Karpas-422 (cell line): ENCODE results near the gene CFTR. TPM values are rescaled to one million over a fixed set of nuclear protein-coding genes. Genes with fewer than 3 reads are reported as not detected.

ENCODE experiments used
- DNase-seq: peaks from one replicate; pipeline ENCODE4 v3.0.0-alpha.2; 2015
- H2AFZ ChIP-seq: fragments of 200-600 bp; sonication (generic); 2 replicates; pipeline ENCODE4 v1.6.1; 2014; ENCODE audit warnings: antibody characterized with exemption, low read length, mixed read lengths
- H3K27ac ChIP-seq: fragments of 200-600 bp; sonication (generic); 2 replicates; pipeline ENCODE4 v1.5.1; 2014; ENCODE audit warnings: mild to moderate bottlenecking, low read length, moderate library complexity
- H3K27me3 ChIP-seq: fragments of 200-600 bp; sonication (generic); 2 replicates; pipeline ENCODE4 v1.6.1; 2014; ENCODE audit warnings: low read length, mixed read lengths
- H3K36me3 ChIP-seq: fragments of 200-600 bp; sonication (generic); 2 replicates; pipeline ENCODE4 v1.6.1; 2014; ENCODE audit warnings: low read length, mixed read lengths; ENCODE audit not compliant: insufficient read depth
- H3K4me1 ChIP-seq: fragments of 200-600 bp; sonication (generic); 2 replicates; pipeline ENCODE4 v1.6.1; 2014; ENCODE audit warnings: mild to moderate bottlenecking, low read length, mixed read lengths
- H3K4me2 ChIP-seq: fragments of 200-600 bp; sonication (generic); 2 replicates; pipeline ENCODE4 v1.6.1; 2014; ENCODE audit warnings: low read length, low read depth, mild to moderate bottlenecking; ENCODE audit not compliant: poor library complexity, severe bottlenecking
- H3K4me3 ChIP-seq: fragments of 200-600 bp; sonication (generic); 2 replicates; pipeline ENCODE4 v1.5.1; 2014; ENCODE audit warnings: mild to moderate bottlenecking, antibody characterized with exemption, low read length, mixed read lengths
- H3K79me2 ChIP-seq: fragments of 200-600 bp; sonication (generic); 2 replicates; pipeline ENCODE4 v1.6.1; 2014; ENCODE audit warnings: mild to moderate bottlenecking, low read length, mixed read lengths
- H3K9ac ChIP-seq: fragments of 200-600 bp; sonication (generic); 2 replicates; pipeline ENCODE4 v1.6.0; 2014; ENCODE audit warnings: low read length
- H3K9me2 ChIP-seq: fragments of 200-600 bp; sonication (generic), shearing (Covaris generic); replicated peaks from 2 replicates; pipeline ENCODE4 v1.6.0; 2014; ENCODE audit warnings: mild to moderate bottlenecking, low read length, moderate library complexity; ENCODE audit not compliant: insufficient read depth
- H3K9me3 ChIP-seq: fragments of 300-700, 200-600 bp; sonication (generic); 2 replicates; pipeline ENCODE4 v1.6.1; 2014; ENCODE audit warnings: low read length, mixed read lengths
- H4K20me1 ChIP-seq: fragments of 200-600 bp; sonication (generic); 2 replicates; pipeline ENCODE4 v1.6.1; 2014; ENCODE audit warnings: mild to moderate bottlenecking, antibody characterized with exemption, low read length, low read depth; ENCODE audit not compliant: insufficient read depth
- small RNA-seq: library from RNA; depleted of rRNA; stranded (forward); fragments of <200 nt; gene quantifications from one replicate; pipeline ENCODE3, GENCODE V24; 2014
- total RNA-seq: library from RNA; depleted of rRNA; stranded (reverse); fragments of >200 nt; shearing (Covaris generic); gene quantifications from 2 replicates; pipeline ENCODE4 v1.2.3, GENCODE V29; 2014; ENCODE audit warnings: low replicate concordance; rRNA removed

Gene CFTR
- total RNA-seq, 1 experiment from 2014 or later, result not detected

- no peak for DNase-seq
- Histone ChIP-seq H3K4me3 (no peak overlapping the region), H2AFZ (no peak overlapping the region), H3K27ac (no peak overlapping the region), H3K9me3 (no peaks in the 10 kb centered on the region), H3K4me2 (no peak overlapping the region), H3K4me1 (no peaks in the 10 kb centered on the region), H3K27me3 (no peaks in the 10 kb centered on the region), H3K36me3 (no peaks in the 10 kb centered on the region), H3K79me2 (no peaks in the 10 kb centered on the region), H4K20me1 (no peaks in the 10 kb centered on the region), H3K9me2 (no peaks in the 10 kb centered on the region), H3K9ac (no peak overlapping the region)
Observed at GRCh38 chr7:117711556-117711955, 231.7 kb downstream of the CFTR start.

GRCh38 chr7:117715784-117716445, 236.1 kb downstream of the CFTR start:
- Histone ChIP-seq H3K27ac (no peak overlapping the region), H3K79me2 (no peaks in the 10 kb centered on the region), H2AFZ (no peak overlapping the region), H3K9ac (no peak overlapping the region), H3K27me3 (no peaks in the 10 kb centered on the region), H3K9me3 (no peaks in the 10 kb centered on the region), H3K4me3 (no peak overlapping the region), H3K36me3 (no peaks in the 10 kb centered on the region), H3K4me1 (no peaks in the 10 kb centered on the region), H3K4me2 (no peak overlapping the region), H3K9me2 (no peaks in the 10 kb centered on the region), H4K20me1 (no peaks in the 10 kb centered on the region)
- peak; percentile 81 for DNase-seq

GRCh38 chr7:117716707-117717299, 237.0 kb downstream of the CFTR start:
- Histone ChIP-seq H3K9me3 (no peaks in the 10 kb centered on the region), H4K20me1 (no peaks in the 10 kb centered on the region), H3K27ac (no peak overlapping the region), H3K4me1 (no peaks in the 10 kb centered on the region), H3K27me3 (no peaks in the 10 kb centered on the region), H3K9ac (no peak overlapping the region), H3K9me2 (no peaks in the 10 kb centered on the region), H3K79me2 (no peaks in the 10 kb centered on the region), H2AFZ (no peak overlapping the region), H3K4me2 (no peak overlapping the region), H3K36me3 (no peaks in the 10 kb centered on the region), H3K4me3 (no peak overlapping the region)
- no peak for DNase-seq

GRCh38 chr7:117717357-117717756, 237.5 kb downstream of the CFTR start:
- Histone ChIP-seq H3K36me3 (no peaks in the 10 kb centered on the region), H3K4me1 (no peaks in the 10 kb centered on the region), H3K79me2 (no peaks in the 10 kb centered on the region), H2AFZ (no peak overlapping the region), H3K9me3 (no peaks in the 10 kb centered on the region), H3K9ac (no peak overlapping the region), H3K4me3 (no peak overlapping the region), H3K27ac (no peak overlapping the region), H3K27me3 (no peaks in the 10 kb centered on the region), H3K9me2 (no peaks in the 10 kb centered on the region), H4K20me1 (no peaks in the 10 kb centered on the region), H3K4me2 (no peak overlapping the region)
- DNase-seq, result no peak

Small RNAs within 50 kb of the gene (small RNA-seq; reads per million reads assigned to genes)
- not detected for gene AC000111.1
- gene AC000111.2, result not detected

Other genes starting within 250 kb of the CFTR start
- not detected in 2 replicates for gene WNT2, start 157.0 kb upstream of the CFTR start, total RNA-seq
- gene ASZ1, start 52.5 kb upstream of the CFTR start, total RNA-seq, result not detected in 2 replicates